Epithelial cell of esophagus (primary cell): Measurements from ENCODE around the gene MGME1.

Experiments used
- DNase-seq: peaks from one replicate; pipeline ENCODE4 v3.0.0; 2010; ENCODE audit warnings: low read depth
- H3K4me3 ChIP-seq: 2 replicates; pipeline ENCODE4 v1.5.1; 2011; ENCODE audit warnings: mild to moderate bottlenecking, low read length, control low read depth
- CTCF ChIP-seq: IDR thresholded peaks from 2 replicates; pipeline ENCODE4 v1.5.1; 2011; ENCODE audit warnings: low read depth, mild to moderate bottlenecking, low read length, control low read depth, inconsistent platforms; ENCODE audit not compliant: insufficient read depth; ENCODE audit errors: missing control alignments

Gene MGME1

GRCh38 chr20:17946572-17947473, 22.0 kb upstream of the MGME1 start:
- no peak for TF ChIP-seq CTCF
- no peak overlapping the region for H3K4me3 ChIP-seq
- no peak for DNase-seq

- H3K4me3 ChIP-seq, result no peak overlapping the region
- DNase-seq, result no peak
- no peak for TF ChIP-seq CTCF
Measured at GRCh38 chr20:17947474-17947815, 21.4 kb upstream of the MGME1 start.

- DNase-seq, result no peak
- H3K4me3 ChIP-seq, result no peak overlapping the region
- TF ChIP-seq CTCF, result no peak
Measured at GRCh38 chr20:17948442-17948841, 20.4 kb upstream of the MGME1 start.

GRCh38 chr20:17949899-17950298, 18.9 kb upstream of the MGME1 start:
- H3K4me3 ChIP-seq, result no peak overlapping the region

GRCh38 chr20:17950670-17951069, 18.1 kb upstream of the MGME1 start:
- H3K4me3 ChIP-seq, result no peak overlapping the region
- TF ChIP-seq CTCF, result no peak

More at GRCh38 chr20:17949899-17950298, 18.9 kb upstream of the MGME1 start:
- no peak for TF ChIP-seq CTCF
- DNase-seq, result no peak

GRCh38 chr20:17951323-17951722, 17.5 kb upstream of the MGME1 start:
- TF ChIP-seq CTCF, result no peak
- no peak for DNase-seq
- no peak overlapping the region for H3K4me3 ChIP-seq

More at GRCh38 chr20:17950670-17951069, 18.1 kb upstream of the MGME1 start:
- no peak for DNase-seq
